GM18502 (cell line): ENCODE measurements around the gene MSMO1.

Experiments
- ATAC-seq: cut with Tn5 transposase; IDR thresholded peaks from one replicate; pipeline ENCODE4 v1.9.1; 2021; ENCODE audit warnings: mild to moderate bottlenecking; ENCODE audit not compliant: unreplicated experiment, poor library complexity

MSMO1 gene

GRCh38 chr4:165359506-165359905, 32.0 kb downstream of the MSMO1 start:
- ATAC-seq = peak; percentile 44

GRCh38 chr4:165360041-165360695, 32.7 kb downstream of the MSMO1 start:
- ATAC-seq = no peak

GRCh38 chr4:165360985-165361670, 33.7 kb downstream of the MSMO1 start:
- ATAC-seq = no peak

- ATAC-seq = no peak
Measured at GRCh38 chr4:165361810-165362209, 34.3 kb downstream of the MSMO1 start.

- no peak for ATAC-seq
Measured at GRCh38 chr4:165364452-165365080, 37.1 kb downstream of the MSMO1 start.

- no peak for ATAC-seq
Measured at GRCh38 chr4:165367040-165367439, 39.6 kb downstream of the MSMO1 start.

GRCh38 chr4:165368114-165368513, 40.6 kb downstream of the MSMO1 start:
- ATAC-seq = no peak

- no peak for ATAC-seq
Measured at GRCh38 chr4:165368567-165368966, 41.1 kb downstream of the MSMO1 start.

GRCh38 chr4:165369522-165369921, 42.1 kb downstream of the MSMO1 start:
- no peak for ATAC-seq

- no peak for ATAC-seq
Measured at GRCh38 chr4:165370530-165370929, 43.1 kb downstream of the MSMO1 start.

GRCh38 chr4:165375465-165375864, 48.0 kb downstream of the MSMO1 start:
- ATAC-seq = no peak

GRCh38 chr4:165378398-165378744, 50.9 kb downstream of the MSMO1 start:
- ATAC-seq = no peak

GRCh38 chr4:165378745-165379677, 51.5 kb downstream of the MSMO1 start, which contains the start of gene CPE:
CPE (plus strand) TSS chr4:165379008; CDS start chr4:165379222, 214 bp downstream.
- ATAC-seq = peak; percentile 98

- ATAC-seq = no peak
Measured at GRCh38 chr4:165379678-165380064, 52.2 kb downstream of the MSMO1 start.

GRCh38 chr4:165380805-165381204, 53.3 kb downstream of the MSMO1 start:
- no peak for ATAC-seq

- ATAC-seq = no peak
Measured at GRCh38 chr4:165381821-165382373, 54.4 kb downstream of the MSMO1 start.

- no peak for ATAC-seq
Measured at GRCh38 chr4:165382640-165383039, 55.2 kb downstream of the MSMO1 start.

GRCh38 chr4:165383591-165384073, 56.2 kb downstream of the MSMO1 start:
- ATAC-seq = no peak

GRCh38 chr4:165384186-165384585, 56.7 kb downstream of the MSMO1 start:
- ATAC-seq = no peak

- no peak for ATAC-seq
Measured at GRCh38 chr4:165384598-165384997, 57.1 kb downstream of the MSMO1 start.
